HepG2 (cell line): ENCODE data around the gene KCNJ13. TPM values are rescaled to one million over a fixed set of nuclear protein-coding genes. Genes with fewer than 3 reads are reported as not detected.

Experiments
- ATAC-seq: fragments of 200-7000 bp; cut with Tn5 transposase; 3 replicates; pipeline ENCODE4 v1.9.1; 2020; ENCODE audit warnings: mild to moderate bottlenecking, moderate library complexity
- BruUV-seq: library from RNA; stranded (reverse); fragments of 400-500 nt; replicated peaks from 2 replicates; lab custom pipeline; 2021; lab: Mats Ljungman, UMichigan
- CTCF ChIA-PET: fragments of 300-600 bp; formaldehyde crosslinking; extraction: SDS; loops from one replicate; lab custom pipeline; 2021; ENCODE audit warnings: low total read pairs, inconsistent platforms, low intra/inter-chr PET ratio; lab: Yijun Ruan, JAX
- POLR2A ChIA-PET: fragments of 350-600 bp; sonication (Branson Sonifier 250); formaldehyde crosslinking; loops from one replicate; lab custom pipeline; 2020; ENCODE audit warnings: antibody characterized with exemption, inconsistent platforms; lab: Yijun Ruan, JAX
- DNase-seq: peaks from one replicate; pipeline ENCODE4 v3.0.0-alpha.2; 2015; ENCODE audit warnings: low spot score
- FAIRE-seq: peaks from 3 replicates; lab custom pipeline; 2011; peaks lifted over from hg19 to GRCh38; lab: Jason Lieb, UNC
- H2AFZ ChIP-seq: one replicate; pipeline ENCODE4 v1.6.1; 2011; ENCODE audit warnings: low read length, inconsistent platforms
- H3K27ac ChIP-seq: fragments of 300-600 bp; 3 replicates; pipeline ENCODE4 v1.8.0; 2011; ENCODE audit warnings: mixed run types, mild to moderate bottlenecking, mixed read lengths, low read length, inconsistent platforms; ENCODE audit not compliant: insufficient read depth; ENCODE audit errors: extremely low read length
- H3K27me3 ChIP-seq, 2 experiments: fragments of 200-600 bp in 1 of 2; 2 replicates in 1 of 2; 3 replicates in 1 of 2; pipeline versions ENCODE4 v1.6.0 to v1.8.0; 2011; ENCODE audit warnings: low read length in 2 of 2, mild to moderate bottlenecking in 2 of 2, moderate library complexity in 2 of 2, inconsistent platforms in 1 of 2; ENCODE audit not compliant: insufficient read depth in 2 of 2, control insufficient read depth in 1 of 2
- H3K36me3 ChIP-seq, 2 experiments: fragments of 200-600 bp in 1 of 2; replicated peaks in 1 of 2; 2 replicates in 1 of 2; 3 replicates in 1 of 2; pipeline versions ENCODE4 v1.5.1 to v1.8.0; 2011; ENCODE audit warnings: low read length in 2 of 2, inconsistent platforms in 1 of 2; ENCODE audit not compliant: insufficient read depth in 2 of 2, control insufficient read depth in 1 of 2
- H3K4me1 ChIP-seq: 2 replicates; pipeline ENCODE4 v1.5.1; 2012; ENCODE audit warnings: low read length, inconsistent platforms; ENCODE audit not compliant: insufficient read depth
- H3K4me2 ChIP-seq: 2 replicates; pipeline ENCODE4 v1.6.0; 2011; ENCODE audit warnings: low read depth, low read length, inconsistent platforms
- H3K4me3 ChIP-seq, 3 experiments: fragments of 200-600 bp in 1 of 3; sonication (generic), shearing (Covaris generic) in 1 of 3; replicated peaks in 1 of 3; 2 replicates each; pipeline ENCODE4 v1.5.1; 2011 to 2016; ENCODE audit warnings: low read length in 3 of 3, inconsistent platforms in 2 of 3, low read depth in 2 of 3, mild to moderate bottlenecking in 2 of 3, control low read depth in 1 of 3, mixed read lengths in 1 of 3; ENCODE audit not compliant: insufficient read depth in 1 of 3
- H3K79me2 ChIP-seq: one replicate; pipeline ENCODE4 v1.6.1; 2011; ENCODE audit warnings: low read length, inconsistent platforms; ENCODE audit not compliant: insufficient read depth
- H3K9ac ChIP-seq: 2 replicates; pipeline ENCODE4 v1.6.0; 2011; ENCODE audit warnings: mild to moderate bottlenecking, low read depth, low read length, inconsistent platforms; ENCODE audit not compliant: insufficient read depth
- H3K9me3 ChIP-seq: 2 replicates; pipeline ENCODE4 v1.5.1; 2012; ENCODE audit warnings: mild to moderate bottlenecking, low read length
- H4K20me1 ChIP-seq: 2 replicates; pipeline ENCODE4 v1.6.0; 2011; ENCODE audit warnings: inconsistent platforms, mild to moderate bottlenecking, low read length, moderate library complexity; ENCODE audit not compliant: insufficient read depth
- ADNP ChIP-seq: sonication (generic); formaldehyde crosslinking; IDR thresholded peaks from 2 replicates; pipeline ENCODE4 v1.4.0; 2020; ENCODE audit warnings: missing genetic modification reagents
- CENPX ChIP-seq: sonication (generic); formaldehyde crosslinking; IDR thresholded peaks from 2 replicates; pipeline ENCODE4 v1.9.0; 2021; ENCODE audit warnings: mild to moderate bottlenecking, missing genetic modification reagents, moderate library complexity
- HNF4G ChIP-seq, 2 experiments: sonication (generic) in 1 of 2; formaldehyde crosslinking in 1 of 2; IDR thresholded peaks; 2 replicates each; pipeline versions ENCODE4 v1.4.0 to v1.6.1; 2011 to 2020; ENCODE audit warnings: borderline replicate concordance in 2 of 2, low read depth in 2 of 2, mild to moderate bottlenecking in 2 of 2, low read length in 1 of 2, missing genetic modification reagents in 1 of 2, moderate library complexity in 1 of 2
- IRF1 ChIP-seq: sonication (generic); formaldehyde crosslinking; IDR thresholded peaks from 2 replicates; pipeline ENCODE4 v1.4.0; 2020; ENCODE audit warnings: low read depth, mild to moderate bottlenecking, missing genetic modification reagents
- KAT7 ChIP-seq: IDR thresholded peaks from 2 replicates; pipeline ENCODE4 v1.6.1; 2018; ENCODE audit warnings: borderline replicate concordance, missing compliant biosample characterization
- KLF12 ChIP-seq: sonication (generic); formaldehyde crosslinking; IDR thresholded peaks from 2 replicates; pipeline ENCODE4 v1.4.0; 2020; ENCODE audit warnings: missing genetic modification reagents, borderline replicate concordance
- MIER3 ChIP-seq: IDR thresholded peaks from 2 replicates; pipeline ENCODE4 v1.6.1; 2016; ENCODE audit warnings: missing compliant biosample characterization, borderline replicate concordance
- PLSCR1 ChIP-seq: sonication (generic); formaldehyde crosslinking; IDR thresholded peaks from 2 replicates; pipeline ENCODE4 v1.5.0; 2020; ENCODE audit warnings: missing genetic modification reagents, mild to moderate bottlenecking, borderline replicate concordance
- SMYD3 ChIP-seq: sonication (generic); formaldehyde crosslinking; IDR thresholded peaks from 2 replicates; pipeline ENCODE4 v1.8.1; 2023; ENCODE audit warnings: mild to moderate bottlenecking, missing genetic modification reagents
- SP1 ChIP-seq, 2 experiments: fragments of 450-650 bp in 1 of 2; sonication (generic) in 1 of 2; formaldehyde crosslinking in 1 of 2; IDR thresholded peaks; 2 replicates each; pipeline versions ENCODE4 v1.4.0 to v1.6.1; 2016 to 2020; ENCODE audit warnings: missing genetic modification reagents in 1 of 2
- SRSF9 ChIP-seq: fragments of 200-400 bp; formaldehyde crosslinking; IDR thresholded peaks from 2 replicates; pipeline ENCODE4 v1.6.1; 2018; ENCODE audit warnings: borderline replicate concordance, mild to moderate bottlenecking, low read depth, low read length; ENCODE audit not compliant: insufficient read depth, poor library complexity, severe bottlenecking
- ZFP41 ChIP-seq: sonication (generic); formaldehyde crosslinking; IDR thresholded peaks from 2 replicates; pipeline ENCODE4 v1.4.0; 2020; ENCODE audit warnings: mild to moderate bottlenecking, missing genetic modification reagents, borderline replicate concordance
- ZNF546 ChIP-seq: sonication (generic); formaldehyde crosslinking; conservative IDR thresholded peaks from 2 replicates; pipeline ENCODE4 v1.8.1; 2023; ENCODE audit warnings: mild to moderate bottlenecking, missing genetic modification reagents
- WGBS: methylation state at CpG from one replicate; pipeline ENCODE4 v1.1.6; 2017; ENCODE audit warnings: low lambda C conversion rate; 5-methylcytosine and 5-hydroxymethylcytosine counted together
- in situ Hi-C: cut with HindIII; loops from 2 replicates; pipeline ENCODE4 v1.10.0; 2017; ENCODE audit warnings: low pct_unique_long_range_greater_than_20kb; ENCODE audit not compliant: extremely low pct_ligation_motif_present
- intact Hi-C: fragments of 100-400 bp; cut with micrococcal nuclease; formaldehyde crosslinking; loops from one replicate; pipeline ENCODE4 v1.10.0; 2022; ENCODE audit not compliant: unreplicated experiment
- polyA plus RNA-seq, 8 experiments: library from polyadenylated mRNA; depleted of rRNA in 3 of 8; stranded (reverse) in 7 of 8; unstranded in 1 of 8; fragments of >200 nt; fragmentation: Illumina TruSeq in 4 of 8; extraction: Trizol in 4 of 8; gene quantifications; 2 replicates each; pipeline versions ENCODE4 v1.2.1 to v1.2.3, GENCODE V29; 2011 to 2016; ENCODE audit warnings: low read depth in 4 of 8, missing spikeins in 1 of 8, mixed read lengths in 1 of 8; ENCODE audit not compliant: insufficient read depth in 1 of 8
- total RNA-seq, 5 experiments: library from RNA; depleted of rRNA; stranded (reverse); fragments of >200 nt; fragmentation: Illumina TruSeq; extraction: Trizol; gene quantifications; 2 replicates each; pipeline ENCODE4 v1.2.3, GENCODE V29; 2016; ENCODE audit warnings: low read depth in 1 of 5

The KCNJ13 gene
- total and polyA plus RNA-seq, 2 of the 13 experiments (the other 11 are each of a cell fraction or from before 2014, with no cell fraction given): not detected

- ATAC-seq: no peak
- Histone ChIP-seq H3K4me3 (no peak overlapping the region), H3K27me3 (no peaks in the 10 kb centered on the region), H3K79me2 (no peaks in the 10 kb centered on the region), H3K27ac (no peak overlapping the region), H3K36me3 (peaks cover 11 to 66% of the 10 kb centered on the region in 2 experiments), H3K4me1 (peaks cover 5% of the 10 kb centered on the region; the same call in 1 of the 2 replicates), H3K9ac (no peak overlapping the region), H2AFZ (no peak overlapping the region), H4K20me1 (no peaks in the 10 kb centered on the region), H3K4me2 (no peak overlapping the region), H3K9me3 (no peaks in the 10 kb centered on the region)
- CTCF ChIA-PET: no interaction called here
- intact Hi-C loops: loop anchor here (10.0 kb wide), 1 partner anchor 143 kb away; no protein-coding TSS in a partner anchor
- in situ Hi-C loops: no loop called here
- no peak for TF ChIP-seq HNF4G (IDR thresholded peaks at IDR 0.05; ENCODE audit: borderline replicate concordance, low read depth, low read length)
- no peak for TF ChIP-seq HNF4G (CRISPR knock-in tag; IDR thresholded peaks at IDR 0.05; ENCODE audit: borderline replicate concordance, low read depth)
- TF ChIP-seq ZNF546: no peak
- no peak for TF ChIP-seq SMYD3
- BruUV-seq: no TSS peak
- 99% methylated on average over 3 of the region's 3 CpGs for WGBS
- POLR2A ChIA-PET: no interaction called here
- FAIRE-seq: no peak
- DNase-seq: no peak
These were observed 28.3 kb downstream of the KCNJ13 start for GRCh38 chr2:232748038-232748437.

- Histone ChIP-seq H4K20me1 (no peaks in the 10 kb centered on the region), H3K9me3 (no peaks in the 10 kb centered on the region), H3K79me2 (peaks cover 2% of the 10 kb centered on the region), H3K4me3 (no peak overlapping the region)
- DNase-seq (no peak), ATAC-seq (no peak)
- CTCF ChIA-PET: no interaction called here
- TF ChIP-seq MIER3 (no peak), KAT7 (CRISPR knock-in tag) (no peak), SP1 (IDR thresholded peaks at IDR 0.05) (no peak), SP1 (CRISPR knock-in tag; IDR thresholded peaks at IDR 0.05) (no peak), CENPX (no peak), ADNP (no peak), IRF1 (no peak), ZFP41 (CRISPR knock-in tag) (no peak), KLF12 (CRISPR knock-in tag) (no peak), SRSF9 (no peak), PLSCR1 (CRISPR knock-in tag) (no peak)
- TF ChIP-seq, all 625 proteins: peak for 0
- in situ Hi-C loops (no loop called here), intact Hi-C loops (loop anchor here (10.0 kb wide), 1 partner anchor 140 kb away; no protein-coding TSS in a partner anchor)
- no TSS peak for BruUV-seq
- FAIRE-seq: no peak
- POLR2A ChIA-PET: no interaction called here
- 100% methylated on average over 1 of the region's 1 CpG for WGBS
- Histone ChIP-seq H3K9ac (no peak overlapping the region), H3K36me3 (peaks cover 8 to 44% of the 10 kb centered on the region in 2 experiments; a peak in 4 of 5 replicates), H2AFZ (no peak overlapping the region), H3K27ac (no peak overlapping the region), H3K4me2 (no peak overlapping the region), H3K27me3 (no peaks in the 10 kb centered on the region), H3K4me1 (peaks cover 5% of the 10 kb centered on the region; the same call in 1 of the 2 replicates)
These were observed 31.4 kb downstream of the KCNJ13 start for GRCh38 chr2:232744963-232745362.
